ENCODE results near the gene SMIM7. TPM values are rescaled to one million over a fixed set of nuclear protein-coding genes. Genes with fewer than 3 reads are reported as not detected.
A peak's percentile ranks its signal among the peaks of the same experiment; 100 is the strongest.

Gene SMIM7
- total and polyA plus RNA-seq, 2 of the 13 experiments (the other 11 are each of a cell fraction or from before 2014, with no cell fraction given), result 55.7 to 74.9 TPM

GRCh38 chr19:16628183-16628983 lies 31.6 kb downstream of the SMIM7 start, which contains the start of gene MED26 (continued):
- TF ChIP-seq, protein P1, sequence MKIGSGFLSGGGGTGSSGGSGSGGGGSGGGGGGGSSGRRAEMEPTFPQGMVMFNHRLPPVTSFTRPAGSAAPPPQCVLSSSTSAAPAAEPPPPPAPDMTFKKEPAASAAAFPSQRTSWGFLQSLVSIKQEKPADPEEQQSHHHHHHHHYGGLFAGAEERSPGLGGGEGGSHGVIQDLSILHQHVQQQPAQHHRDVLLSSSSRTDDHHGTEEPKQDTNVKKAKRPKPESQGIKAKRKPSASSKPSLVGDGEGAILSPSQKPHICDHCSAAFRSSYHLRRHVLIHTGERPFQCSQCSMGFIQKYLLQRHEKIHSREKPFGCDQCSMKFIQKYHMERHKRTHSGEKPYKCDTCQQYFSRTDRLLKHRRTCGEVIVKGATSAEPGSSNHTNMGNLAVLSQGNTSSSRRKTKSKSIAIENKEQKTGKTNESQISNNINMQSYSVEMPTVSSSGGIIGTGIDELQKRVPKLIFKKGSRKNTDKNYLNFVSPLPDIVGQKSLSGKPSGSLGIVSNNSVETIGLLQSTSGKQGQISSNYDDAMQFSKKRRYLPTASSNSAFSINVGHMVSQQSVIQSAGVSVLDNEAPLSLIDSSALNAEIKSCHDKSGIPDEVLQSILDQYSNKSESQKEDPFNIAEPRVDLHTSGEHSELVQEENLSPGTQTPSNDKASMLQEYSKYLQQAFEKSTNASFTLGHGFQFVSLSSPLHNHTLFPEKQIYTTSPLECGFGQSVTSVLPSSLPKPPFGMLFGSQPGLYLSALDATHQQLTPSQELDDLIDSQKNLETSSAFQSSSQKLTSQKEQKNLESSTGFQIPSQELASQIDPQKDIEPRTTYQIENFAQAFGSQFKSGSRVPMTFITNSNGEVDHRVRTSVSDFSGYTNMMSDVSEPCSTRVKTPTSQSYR (CRISPR knock-in tag; IDR thresholded peaks at IDR 0.05; ENCODE audit: borderline replicate concordance), result 0 out of 2 replicates have a peak, but pooled peaks have one; percentile 36
- TF ChIP-seq, protein P2, sequence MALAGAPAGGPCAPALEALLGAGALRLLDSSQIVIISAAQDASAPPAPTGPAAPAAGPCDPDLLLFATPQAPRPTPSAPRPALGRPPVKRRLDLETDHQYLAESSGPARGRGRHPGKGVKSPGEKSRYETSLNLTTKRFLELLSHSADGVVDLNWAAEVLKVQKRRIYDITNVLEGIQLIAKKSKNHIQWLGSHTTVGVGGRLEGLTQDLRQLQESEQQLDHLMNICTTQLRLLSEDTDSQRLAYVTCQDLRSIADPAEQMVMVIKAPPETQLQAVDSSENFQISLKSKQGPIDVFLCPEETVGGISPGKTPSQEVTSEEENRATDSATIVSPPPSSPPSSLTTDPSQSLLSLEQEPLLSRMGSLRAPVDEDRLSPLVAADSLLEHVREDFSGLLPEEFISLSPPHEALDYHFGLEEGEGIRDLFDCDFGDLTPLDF (CRISPR knock-in tag; IDR thresholded peaks at IDR 0.05), result peak; percentile 91
- TF ChIP-seq KLF9 (CRISPR knock-in tag; IDR thresholded peaks at IDR 0.05; ENCODE audit: low read depth) (no peak), ZBTB42 (CRISPR knock-in tag; IDR thresholded peaks at IDR 0.05) (0 out of 2 replicates have a peak, but pooled peaks have one; percentile 49), ETV5 (CRISPR knock-in tag; IDR thresholded peaks at IDR 0.05; ENCODE audit: borderline replicate concordance) (peak; percentile 50), KMT2A (CRISPR knock-in tag; IDR thresholded peaks at IDR 0.05) (peak; percentile 79), JUND (CRISPR knock-in tag; IDR thresholded peaks at IDR 0.05) (no peak), HMG20A (CRISPR knock-in tag; IDR thresholded peaks at IDR 0.05; ENCODE audit: borderline replicate concordance) (no peak), MTF1 (CRISPR knock-in tag; IDR thresholded peaks at IDR 0.05) (no peak), PRPF4 (IDR thresholded peaks at IDR 0.05; ENCODE audit: low read depth, low read length, poor library complexity, severe bottlenecking) (no peak), ZBTB33 (CRISPR knock-in tag; IDR thresholded peaks at IDR 0.05) (no peak), NR2F2 (IDR thresholded peaks at IDR 0.05; ENCODE audit: borderline replicate concordance, low read depth) (no peak)
- TF ChIP-seq, protein P3, sequence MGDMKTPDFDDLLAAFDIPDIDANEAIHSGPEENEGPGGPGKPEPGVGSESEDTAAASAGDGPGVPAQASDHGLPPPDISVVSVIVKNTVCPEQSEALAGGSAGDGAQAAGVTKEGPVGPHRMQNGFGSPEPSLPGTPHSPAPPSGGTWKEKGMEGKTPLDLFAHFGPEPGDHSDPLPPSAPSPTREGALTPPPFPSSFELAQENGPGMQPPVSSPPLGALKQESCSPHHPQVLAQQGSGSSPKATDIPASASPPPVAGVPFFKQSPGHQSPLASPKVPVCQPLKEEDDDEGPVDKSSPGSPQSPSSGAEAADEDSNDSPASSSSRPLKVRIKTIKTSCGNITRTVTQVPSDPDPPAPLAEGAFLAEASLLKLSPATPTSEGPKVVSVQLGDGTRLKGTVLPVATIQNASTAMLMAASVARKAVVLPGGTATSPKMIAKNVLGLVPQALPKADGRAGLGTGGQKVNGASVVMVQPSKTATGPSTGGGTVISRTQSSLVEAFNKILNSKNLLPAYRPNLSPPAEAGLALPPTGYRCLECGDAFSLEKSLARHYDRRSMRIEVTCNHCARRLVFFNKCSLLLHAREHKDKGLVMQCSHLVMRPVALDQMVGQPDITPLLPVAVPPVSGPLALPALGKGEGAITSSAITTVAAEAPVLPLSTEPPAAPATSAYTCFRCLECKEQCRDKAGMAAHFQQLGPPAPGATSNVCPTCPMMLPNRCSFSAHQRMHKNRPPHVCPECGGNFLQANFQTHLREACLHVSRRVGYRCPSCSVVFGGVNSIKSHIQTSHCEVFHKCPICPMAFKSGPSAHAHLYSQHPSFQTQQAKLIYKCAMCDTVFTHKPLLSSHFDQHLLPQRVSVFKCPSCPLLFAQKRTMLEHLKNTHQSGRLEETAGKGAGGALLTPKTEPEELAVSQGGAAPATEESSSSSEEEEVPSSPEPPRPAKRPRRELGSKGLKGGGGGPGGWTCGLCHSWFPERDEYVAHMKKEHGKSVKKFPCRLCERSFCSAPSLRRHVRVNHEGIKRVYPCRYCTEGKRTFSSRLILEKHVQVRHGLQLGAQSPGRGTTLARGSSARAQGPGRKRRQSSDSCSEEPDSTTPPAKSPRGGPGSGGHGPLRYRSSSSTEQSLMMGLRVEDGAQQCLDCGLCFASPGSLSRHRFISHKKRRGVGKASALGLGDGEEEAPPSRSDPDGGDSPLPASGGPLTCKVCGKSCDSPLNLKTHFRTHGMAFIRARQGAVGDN (CRISPR knock-in tag; IDR thresholded peaks at IDR 0.05), result peak; percentile 92
- TF ChIP-seq, protein P4, sequence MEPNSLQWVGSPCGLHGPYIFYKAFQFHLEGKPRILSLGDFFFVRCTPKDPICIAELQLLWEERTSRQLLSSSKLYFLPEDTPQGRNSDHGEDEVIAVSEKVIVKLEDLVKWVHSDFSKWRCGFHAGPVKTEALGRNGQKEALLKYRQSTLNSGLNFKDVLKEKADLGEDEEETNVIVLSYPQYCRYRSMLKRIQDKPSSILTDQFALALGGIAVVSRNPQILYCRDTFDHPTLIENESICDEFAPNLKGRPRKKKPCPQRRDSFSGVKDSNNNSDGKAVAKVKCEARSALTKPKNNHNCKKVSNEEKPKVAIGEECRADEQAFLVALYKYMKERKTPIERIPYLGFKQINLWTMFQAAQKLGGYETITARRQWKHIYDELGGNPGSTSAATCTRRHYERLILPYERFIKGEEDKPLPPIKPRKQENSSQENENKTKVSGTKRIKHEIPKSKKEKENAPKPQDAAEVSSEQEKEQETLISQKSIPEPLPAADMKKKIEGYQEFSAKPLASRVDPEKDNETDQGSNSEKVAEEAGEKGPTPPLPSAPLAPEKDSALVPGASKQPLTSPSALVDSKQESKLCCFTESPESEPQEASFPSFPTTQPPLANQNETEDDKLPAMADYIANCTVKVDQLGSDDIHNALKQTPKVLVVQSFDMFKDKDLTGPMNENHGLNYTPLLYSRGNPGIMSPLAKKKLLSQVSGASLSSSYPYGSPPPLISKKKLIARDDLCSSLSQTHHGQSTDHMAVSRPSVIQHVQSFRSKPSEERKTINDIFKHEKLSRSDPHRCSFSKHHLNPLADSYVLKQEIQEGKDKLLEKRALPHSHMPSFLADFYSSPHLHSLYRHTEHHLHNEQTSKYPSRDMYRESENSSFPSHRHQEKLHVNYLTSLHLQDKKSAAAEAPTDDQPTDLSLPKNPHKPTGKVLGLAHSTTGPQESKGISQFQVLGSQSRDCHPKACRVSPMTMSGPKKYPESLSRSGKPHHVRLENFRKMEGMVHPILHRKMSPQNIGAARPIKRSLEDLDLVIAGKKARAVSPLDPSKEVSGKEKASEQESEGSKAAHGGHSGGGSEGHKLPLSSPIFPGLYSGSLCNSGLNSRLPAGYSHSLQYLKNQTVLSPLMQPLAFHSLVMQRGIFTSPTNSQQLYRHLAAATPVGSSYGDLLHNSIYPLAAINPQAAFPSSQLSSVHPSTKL (CRISPR knock-in tag; IDR thresholded peaks at IDR 0.05), result peak; percentile 39
